Keratinocyte (primary cell): ENCODE results near the gene ERCC3. TPM values are rescaled to one million over a fixed set of nuclear protein-coding genes. Genes with fewer than 3 reads are reported as not detected.

Source experiments
- DNase-seq: peaks from one replicate; pipeline ENCODE4 v3.0.0-alpha.2; 2011; ENCODE audit warnings: low read depth, missing footprints, low spot score
- FAIRE-seq: peaks from 2 replicates; lab custom pipeline; 2011; peaks lifted over from hg19 to GRCh38; lab: Jason Lieb, UNC
- H2AFZ ChIP-seq: 2 replicates; pipeline ENCODE4 v1.6.0; 2012; ENCODE audit warnings: low read length, control low read depth, inconsistent platforms; ENCODE audit not compliant: control insufficient read depth
- H3K27ac ChIP-seq: 2 replicates; pipeline ENCODE4 v1.5.1; 2011; ENCODE audit warnings: low read length; ENCODE audit not compliant: control insufficient read depth, insufficient read depth
- H3K27me3 ChIP-seq: 3 replicates; pipeline ENCODE4 v1.6.0; 2011; ENCODE audit warnings: low read length; ENCODE audit not compliant: control insufficient read depth, insufficient read depth; ENCODE audit errors: extremely low read depth
- H3K36me3 ChIP-seq, 2 experiments: 2 replicates in 1 of 2; 3 replicates in 1 of 2; pipeline ENCODE4 v1.5.1; 2011; ENCODE audit warnings: low read length in 2 of 2, mild to moderate bottlenecking in 1 of 2; ENCODE audit not compliant: control insufficient read depth in 2 of 2, insufficient read depth in 2 of 2; ENCODE audit errors: extremely low read depth in 1 of 2
- H3K4me1 ChIP-seq: 3 replicates; pipeline ENCODE4 v1.5.1; 2011; ENCODE audit warnings: low read length; ENCODE audit not compliant: control insufficient read depth, insufficient read depth; ENCODE audit errors: extremely low read depth
- H3K4me2 ChIP-seq: 3 replicates; pipeline ENCODE4 v1.6.0; 2011; ENCODE audit warnings: low read depth, low read length; ENCODE audit not compliant: control insufficient read depth, insufficient read depth; ENCODE audit errors: extremely low read depth
- H3K4me3 ChIP-seq, 3 experiments: fragments of 200-600 bp in 1 of 3; sonication (generic) in 1 of 3; 2 replicates in 2 of 3; 3 replicates in 1 of 3; pipeline ENCODE4 v1.5.1; 2011 to 2016; ENCODE audit warnings: low read length in 3 of 3, mild to moderate bottlenecking in 3 of 3, control low read depth in 2 of 3, inconsistent platforms in 1 of 3, low read depth in 1 of 3, mixed read lengths in 1 of 3, mixed run types in 1 of 3, moderate library complexity in 1 of 3; ENCODE audit not compliant: control insufficient read depth in 2 of 3, insufficient read depth in 2 of 3; ENCODE audit errors: extremely low read depth in 1 of 3
- H3K79me2 ChIP-seq: 2 replicates; pipeline ENCODE4 v1.6.0; 2012; ENCODE audit warnings: low read length; ENCODE audit not compliant: control insufficient read depth, insufficient read depth
- H3K9ac ChIP-seq: 3 replicates; pipeline ENCODE4 v1.6.0; 2011; ENCODE audit warnings: low read length; ENCODE audit not compliant: control insufficient read depth, insufficient read depth; ENCODE audit errors: extremely low read depth
- H3K9me1 ChIP-seq: 3 replicates; pipeline ENCODE4 v1.6.0; 2011; ENCODE audit warnings: low read length; ENCODE audit not compliant: control insufficient read depth, insufficient read depth; ENCODE audit errors: extremely low read depth
- H3K9me3 ChIP-seq: 2 replicates; pipeline ENCODE4 v1.5.1; 2012; ENCODE audit warnings: low read depth, low read length; ENCODE audit not compliant: control insufficient read depth
- H4K20me1 ChIP-seq: 3 replicates; pipeline ENCODE4 v1.6.0; 2011; ENCODE audit warnings: low read length; ENCODE audit not compliant: control insufficient read depth, insufficient read depth; ENCODE audit errors: extremely low read depth
- EZH2 ChIP-seq: IDR thresholded peaks from one replicate; pipeline ENCODE4 v1.6.1; 2012; ENCODE audit warnings: inconsistent platforms, mild to moderate bottlenecking, low read length, moderate library complexity
- dilution Hi-C: fragments of 300-500 bp; cut with MboI; formaldehyde crosslinking; loops from one replicate; pipeline ENCODE4 v1.7.0; 2020; ENCODE audit warnings: low sequenced_read_pairs; ENCODE audit not compliant: extremely low pct_ligation_motif_present
- polyA plus RNA-seq, 5 experiments: library from polyadenylated mRNA; depleted of rRNA in 3 of 5; stranded (reverse) in 3 of 5; stranded (forward) in 1 of 5; unstranded in 1 of 5; fragments of >200 nt; gene quantifications; 1 replicate in 1 of 5; 2 replicates in 3 of 5; 3 replicates in 1 of 5; pipeline versions ENCODE4 v1.2.1 to v1.2.3, GENCODE V29; 2011 to 2012; ENCODE audit warnings: missing spikeins in 2 of 5, low read depth in 1 of 5, low replicate concordance in 1 of 5
- TF ChIP-seq, protein P1 (sequence below), 3 experiments: IDR thresholded peaks in 1 of 3; conservative IDR thresholded peaks in 1 of 3; optimal IDR thresholded peaks in 1 of 3; 2 replicates in 2 of 3; 3 replicates in 1 of 3; pipeline versions ENCODE3 to v1.5.1; 2011; ENCODE audit warnings: low read length in 3 of 3, mild to moderate bottlenecking in 3 of 3, moderate library complexity in 2 of 3, control low read depth in 1 of 3, inconsistent platforms in 1 of 3; ENCODE audit not compliant: insufficient read depth in 2 of 3; ENCODE audit errors: extremely low read depth in 1 of 3

The ERCC3 gene
- polyA plus RNA-seq, 1 donor (not counting 4 experiments of a cell fraction or from before 2014, with no cell fraction given): 40.6 TPM

GRCh38 chr2:127233710-127234109 is 60.2 kb downstream of the ERCC3 start:
- Histone ChIP-seq H2AFZ (no peak overlapping the region), H4K20me1 (no peaks in the 10 kb centered on the region), H3K27ac (no peak overlapping the region), H3K4me2 (no peak overlapping the region), H3K9me3 (no peaks in the 10 kb centered on the region), H3K4me3 (no peak overlapping the region), H3K79me2 (no peaks in the 10 kb centered on the region), H3K27me3 (no peaks in the 10 kb centered on the region), H3K4me1 (no peaks in the 10 kb centered on the region), H3K36me3 (no peaks in the 10 kb centered on the region), H3K9ac (no peak overlapping the region), H3K9me1 (no peaks in the 10 kb centered on the region)
- DNase-seq (no peak), FAIRE-seq (no peak)
- TF ChIP-seq EZH2: no peak
- TF ChIP-seq, protein P1, sequence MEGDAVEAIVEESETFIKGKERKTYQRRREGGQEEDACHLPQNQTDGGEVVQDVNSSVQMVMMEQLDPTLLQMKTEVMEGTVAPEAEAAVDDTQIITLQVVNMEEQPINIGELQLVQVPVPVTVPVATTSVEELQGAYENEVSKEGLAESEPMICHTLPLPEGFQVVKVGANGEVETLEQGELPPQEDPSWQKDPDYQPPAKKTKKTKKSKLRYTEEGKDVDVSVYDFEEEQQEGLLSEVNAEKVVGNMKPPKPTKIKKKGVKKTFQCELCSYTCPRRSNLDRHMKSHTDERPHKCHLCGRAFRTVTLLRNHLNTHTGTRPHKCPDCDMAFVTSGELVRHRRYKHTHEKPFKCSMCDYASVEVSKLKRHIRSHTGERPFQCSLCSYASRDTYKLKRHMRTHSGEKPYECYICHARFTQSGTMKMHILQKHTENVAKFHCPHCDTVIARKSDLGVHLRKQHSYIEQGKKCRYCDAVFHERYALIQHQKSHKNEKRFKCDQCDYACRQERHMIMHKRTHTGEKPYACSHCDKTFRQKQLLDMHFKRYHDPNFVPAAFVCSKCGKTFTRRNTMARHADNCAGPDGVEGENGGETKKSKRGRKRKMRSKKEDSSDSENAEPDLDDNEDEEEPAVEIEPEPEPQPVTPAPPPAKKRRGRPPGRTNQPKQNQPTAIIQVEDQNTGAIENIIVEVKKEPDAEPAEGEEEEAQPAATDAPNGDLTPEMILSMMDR (optimal IDR thresholded peaks at IDR 0.05 in 1 of 3, IDR thresholded peaks at IDR 0.05 in 1 of 3, conservative IDR thresholded peaks at IDR 0.05 in 1 of 3; ENCODE audit: extremely low read depth in 1 of 3, insufficient read depth in 2 of 3, low read length in 3 of 3): no peak
- dilution Hi-C loops: no loop called here

DNA sequence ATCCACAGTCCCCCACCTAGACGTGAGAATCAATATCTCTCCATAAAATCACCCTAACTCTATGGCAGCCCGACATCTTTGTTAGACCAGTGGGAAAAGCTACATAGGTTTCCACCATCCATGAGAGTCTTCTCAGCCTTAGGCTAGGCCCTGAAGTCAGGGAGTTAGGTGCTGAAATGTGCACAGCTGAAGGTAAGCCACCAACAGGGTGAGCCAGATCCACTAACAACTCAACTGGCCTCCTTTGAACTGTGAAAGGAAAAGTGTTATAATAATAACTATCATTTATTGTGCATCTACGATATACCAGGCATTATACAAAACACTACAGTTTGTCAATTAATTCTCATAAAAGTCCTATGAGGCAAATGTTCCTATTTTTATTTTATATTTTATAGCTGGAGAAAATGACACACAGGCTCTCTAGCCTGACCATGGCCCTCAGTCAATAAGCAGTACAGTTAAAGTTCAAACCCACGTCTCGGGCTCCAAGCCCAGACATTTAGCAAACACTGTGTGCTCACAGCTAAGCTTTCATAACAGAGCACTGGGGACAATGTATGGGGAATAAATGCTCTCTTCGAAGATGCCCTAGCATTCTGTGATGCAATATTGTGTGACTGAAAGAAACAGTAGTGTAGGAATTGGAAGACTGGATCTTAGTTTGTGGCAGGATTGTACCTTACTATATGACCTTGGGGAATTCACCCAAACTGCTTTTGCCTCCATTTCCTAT is 62.6 kb downstream of the ERCC3 start:
- Histone ChIP-seq H3K27ac (no peak overlapping the region), H4K20me1 (no peaks in the 10 kb centered on the region), H3K79me2 (no peaks in the 10 kb centered on the region), H3K4me2 (no peak overlapping the region), H3K36me3 (no peaks in the 10 kb centered on the region), H3K9ac (no peak overlapping the region), H3K4me3 (no peak overlapping the region), H3K9me3 (no peaks in the 10 kb centered on the region), H3K9me1 (no peaks in the 10 kb centered on the region), H3K27me3 (no peaks in the 10 kb centered on the region), H2AFZ (no peak overlapping the region), H3K4me1 (peaks cover 8% of the 10 kb centered on the region)
- no peak for TF ChIP-seq EZH2
- TF ChIP-seq, protein P1 (optimal IDR thresholded peaks at IDR 0.05 in 1 of 3, IDR thresholded peaks at IDR 0.05 in 1 of 3, conservative IDR thresholded peaks at IDR 0.05 in 1 of 3; ENCODE audit: extremely low read depth in 1 of 3, insufficient read depth in 2 of 3, low read length in 3 of 3): no peak
- FAIRE-seq (no peak), DNase-seq (no peak)
- dilution Hi-C loops: no loop called here
